GM13977 (cell line): ENCODE data around the gene CHST3.

Source experiments
- DNase-seq: peaks from one replicate; pipeline ENCODE4 v3.0.0; 2012; ENCODE audit warnings: low spot score
- CTCF ChIP-seq: IDR thresholded peaks from 2 replicates; pipeline ENCODE4 v1.5.1; 2012; ENCODE audit warnings: mild to moderate bottlenecking, control low read depth; ENCODE audit not compliant: insufficient read depth; ENCODE audit errors: extremely low read depth, missing control alignments
- in situ Hi-C: fragments of 300-500 bp; cut with MboI; formaldehyde crosslinking; loops from one replicate; pipeline ENCODE4 v1.12.0; 2022; ENCODE audit warnings: low sequenced_read_pairs, low pct_unique_long_range_greater_than_20kb, mixed read lengths, inconsistent platforms; ENCODE audit not compliant: unreplicated experiment

CHST3 gene

GRCh38 chr10:72058347-72058898, 94.2 kb downstream of the CHST3 start:
- in situ Hi-C loops, result no loop called here
- no peak for DNase-seq
- no peak for TF ChIP-seq CTCF

- no peak for TF ChIP-seq CTCF
- in situ Hi-C loops, result no loop called here
- DNase-seq, result no peak
Observed at GRCh38 chr10:72058989-72059842, 95.0 kb downstream of the CHST3 start.

GRCh38 chr10:72059843-72060822, 95.9 kb downstream of the CHST3 start:
- in situ Hi-C loops, result no loop called here
- TF ChIP-seq CTCF, result no peak
- no peak for DNase-seq

GRCh38 chr10:72061491-72061890, 97.3 kb downstream of the CHST3 start:
- TF ChIP-seq CTCF, result peak; percentile 59
- no peak for DNase-seq
- in situ Hi-C loops, result no loop called here

GRCh38 chr10:72061930-72062329, 97.7 kb downstream of the CHST3 start:
- DNase-seq, result no peak
- in situ Hi-C loops, result no loop called here
- no peak for TF ChIP-seq CTCF

- in situ Hi-C loops, result no loop called here
- no peak for DNase-seq
- TF ChIP-seq CTCF, result no peak
Observed at GRCh38 chr10:72062382-72062781, 98.2 kb downstream of the CHST3 start.
